GM18511 (cell line): ENCODE results near the gene MRPL4.

Experiments used
- ATAC-seq: cut with Tn5 transposase; IDR thresholded peaks from one replicate; pipeline ENCODE4 v1.9.1; 2021; ENCODE audit warnings: mild to moderate bottlenecking, moderate library complexity; ENCODE audit not compliant: unreplicated experiment

MRPL4 gene

DNA sequence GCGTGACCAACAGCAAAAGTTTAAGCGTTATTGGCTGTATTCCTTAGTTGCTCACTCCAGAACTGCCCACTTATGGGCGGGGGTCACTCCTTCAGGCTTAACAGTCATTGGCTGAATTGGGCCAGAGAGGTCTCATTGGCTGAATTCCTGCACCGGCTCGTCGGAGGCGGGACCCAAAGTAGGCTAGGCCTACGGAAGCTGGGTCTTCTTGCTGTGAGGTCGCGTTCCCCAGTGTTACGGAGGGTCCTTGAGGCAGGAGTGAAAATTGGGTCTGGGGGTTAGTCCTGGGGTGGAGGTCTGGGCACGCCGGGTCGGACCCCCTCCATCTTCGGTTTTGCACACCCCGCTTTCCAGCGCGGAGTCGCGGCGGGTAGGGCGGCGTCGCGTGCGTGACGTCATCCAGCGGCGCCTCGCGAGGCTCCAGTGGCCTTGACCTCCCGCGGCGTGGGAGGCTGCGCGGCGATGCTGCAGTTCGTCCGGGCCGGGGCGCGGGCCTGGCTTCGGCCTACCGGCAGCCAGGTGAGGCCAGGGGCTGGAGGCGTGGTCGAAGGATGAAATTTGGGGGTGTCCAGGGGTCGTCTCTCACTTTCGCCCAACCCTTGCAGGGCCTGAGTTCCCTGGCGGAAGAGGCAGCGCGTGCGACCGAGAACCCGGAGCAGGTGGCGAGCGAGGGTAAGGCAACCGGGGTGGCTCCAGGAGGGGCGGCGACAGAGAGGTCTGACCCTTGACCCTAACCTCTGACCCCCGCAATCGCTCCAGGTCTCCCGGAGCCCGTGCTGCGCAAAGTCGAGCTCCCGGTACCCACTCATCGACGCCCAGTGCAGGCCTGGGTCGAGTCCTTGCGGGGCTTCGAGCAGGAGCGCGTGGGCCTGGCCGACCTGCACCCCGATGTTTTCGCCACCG, at the start of gene MRPL4:
MRPL4 (plus strand) TSS at position 423 of the 903 bp plus-strand sequence; CDS start at position 463, 40 bp downstream.
- peak; percentile 93 for ATAC-seq

DNA sequence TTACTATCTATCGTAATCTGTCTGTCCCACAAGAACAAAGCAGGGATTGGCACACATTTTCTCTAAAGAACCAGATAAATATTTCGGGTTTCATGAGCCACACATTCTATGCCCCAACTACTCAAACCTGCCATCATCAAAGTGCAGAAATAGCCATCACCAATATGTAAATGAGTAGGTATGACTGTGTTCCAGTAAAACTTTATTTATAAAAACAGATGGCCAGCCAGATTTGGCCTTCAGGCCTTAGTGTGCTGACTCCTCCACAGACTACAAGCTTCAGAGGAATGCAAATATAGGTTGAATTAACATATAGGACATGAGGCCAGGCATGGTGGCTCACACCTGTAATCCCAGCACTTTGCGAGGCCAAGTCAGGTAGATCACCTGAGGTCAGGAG, 48.3 kb upstream of the MRPL4 start:
- no peak for ATAC-seq

- no peak for ATAC-seq
Measured at GRCh38 chr19:10205636-10206035, 46.4 kb upstream of the MRPL4 start.

GRCh38 chr19:10206226-10206885, 45.7 kb upstream of the MRPL4 start:
- no peak for ATAC-seq

- no peak for ATAC-seq
Measured at GRCh38 chr19:10207026-10207425, 45.0 kb upstream of the MRPL4 start.

GRCh38 chr19:10209315-10209714, 42.7 kb upstream of the MRPL4 start:
- ATAC-seq, result no peak

DNA sequence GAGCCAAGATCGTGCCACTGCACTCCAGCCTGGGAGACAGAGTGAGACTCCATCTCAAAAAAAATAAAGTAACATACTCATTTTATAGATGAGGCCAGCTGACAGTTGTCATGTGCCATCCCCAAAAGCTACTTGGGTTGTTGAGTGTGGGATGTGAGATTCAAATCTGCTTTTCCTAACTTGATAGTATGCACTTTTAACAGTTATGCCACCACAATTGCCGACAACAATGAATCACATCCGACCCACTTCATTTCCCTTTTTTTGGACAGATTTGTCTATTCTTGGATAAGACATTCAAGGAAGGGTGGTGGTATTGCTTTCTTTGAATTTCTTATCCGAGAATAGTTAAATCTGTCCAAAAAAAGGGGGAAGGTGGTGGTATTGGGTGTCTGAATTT, 41.0 kb upstream of the MRPL4 start:
- ATAC-seq, result no peak

- no peak for ATAC-seq
Measured at GRCh38 chr19:10211691-10212090, 40.3 kb upstream of the MRPL4 start.

DNA sequence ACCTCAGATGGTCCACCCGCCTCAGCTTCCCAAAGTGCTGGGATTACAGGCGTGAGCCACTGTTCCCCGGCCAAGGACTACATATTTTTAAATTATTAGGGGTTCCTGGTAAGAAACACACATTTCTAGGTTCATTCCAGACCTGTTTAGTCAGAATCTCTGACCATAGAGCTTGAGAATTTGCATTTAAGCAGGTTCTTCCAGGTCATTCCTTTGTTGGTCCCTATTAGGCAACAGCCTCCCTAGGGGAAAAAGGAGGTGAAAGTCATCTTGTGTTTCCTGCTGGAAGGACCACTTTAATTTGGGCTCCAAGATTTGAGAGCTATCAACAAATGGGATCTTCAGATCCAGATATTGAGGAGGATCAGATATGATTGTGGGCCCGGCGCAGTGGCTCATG, 37.2 kb upstream of the MRPL4 start:
- ATAC-seq, result no peak

- ATAC-seq, result no peak
Measured at GRCh38 chr19:10217085-10217484, 34.9 kb upstream of the MRPL4 start.

DNA sequence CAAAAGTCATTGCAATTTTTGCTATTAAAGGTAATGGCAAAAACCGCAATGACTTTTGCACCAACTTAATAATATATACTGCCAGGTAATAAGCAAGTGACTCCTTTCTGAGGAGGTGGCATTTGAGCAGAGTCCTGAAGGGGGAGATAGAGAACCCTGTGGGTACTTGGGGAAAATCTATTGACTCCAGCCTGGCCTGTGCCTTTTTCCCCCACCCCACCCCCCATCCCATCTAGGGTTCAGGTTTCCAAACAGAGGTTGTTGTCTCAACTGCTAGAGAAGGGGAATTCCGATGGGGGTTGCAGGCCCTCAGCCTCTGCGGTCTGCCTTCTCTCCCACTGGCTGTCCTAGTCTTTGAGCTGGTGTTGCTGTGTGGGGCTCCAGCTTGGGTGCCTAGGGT, 32.3 kb upstream of the MRPL4 start:
- peak; percentile 65 for ATAC-seq

DNA sequence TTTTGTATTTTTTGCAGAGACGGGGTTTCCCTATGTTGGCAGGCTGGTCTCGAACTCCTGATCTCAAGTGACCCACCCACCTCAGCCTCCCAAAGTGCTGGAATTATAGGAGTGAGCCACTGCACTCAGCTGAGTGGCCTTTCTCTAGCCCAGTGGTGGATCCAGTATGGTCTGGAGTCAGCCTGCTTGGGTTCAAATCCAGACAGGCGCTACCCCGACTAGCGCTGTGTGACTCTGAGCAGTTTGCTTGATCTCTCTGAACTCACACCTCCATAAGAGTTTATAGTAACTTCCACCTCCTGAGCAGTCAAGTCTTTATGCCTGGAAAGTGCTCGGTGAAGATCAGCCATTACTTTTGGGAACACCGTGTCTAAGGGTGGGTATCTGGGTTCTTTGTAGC, 31.3 kb upstream of the MRPL4 start:
- ATAC-seq, result no peak

DNA sequence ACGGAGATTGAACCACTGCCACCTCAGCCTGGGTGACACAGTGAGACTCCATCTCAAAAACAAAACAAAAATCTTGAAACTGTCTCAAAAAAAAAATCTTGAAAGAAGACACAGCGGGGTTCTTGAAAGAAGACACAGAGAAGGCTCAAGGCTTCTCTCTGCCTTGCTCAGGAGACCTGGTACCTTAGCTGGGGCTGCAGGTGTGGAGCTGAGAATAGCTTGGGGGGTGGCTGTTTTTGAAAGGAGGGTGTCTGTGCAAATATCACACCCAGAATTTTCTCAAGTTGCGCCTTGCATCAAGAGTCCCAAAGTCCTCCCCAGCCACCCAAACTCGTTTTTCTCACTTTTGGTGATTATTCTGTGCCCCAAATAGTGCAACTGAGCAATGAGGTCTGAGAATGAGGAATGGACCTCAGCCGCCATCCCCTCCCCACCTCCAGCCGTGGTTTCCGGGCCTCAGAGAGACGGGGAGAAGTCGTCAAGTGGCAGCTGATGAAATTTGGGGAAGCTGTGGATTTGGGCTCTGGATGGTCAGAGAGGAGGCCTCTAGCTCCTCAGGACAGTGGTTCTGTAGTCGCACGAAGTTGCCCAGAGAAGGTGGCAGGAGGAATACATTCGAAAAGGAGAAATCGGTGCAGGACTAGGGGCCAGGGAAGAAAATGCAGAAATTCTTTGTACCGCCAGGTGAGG, 29.7 kb upstream of the MRPL4 start:
- no peak for ATAC-seq

- ATAC-seq, result no peak
Measured at GRCh38 chr19:10223488-10224213, 28.4 kb upstream of the MRPL4 start.

DNA sequence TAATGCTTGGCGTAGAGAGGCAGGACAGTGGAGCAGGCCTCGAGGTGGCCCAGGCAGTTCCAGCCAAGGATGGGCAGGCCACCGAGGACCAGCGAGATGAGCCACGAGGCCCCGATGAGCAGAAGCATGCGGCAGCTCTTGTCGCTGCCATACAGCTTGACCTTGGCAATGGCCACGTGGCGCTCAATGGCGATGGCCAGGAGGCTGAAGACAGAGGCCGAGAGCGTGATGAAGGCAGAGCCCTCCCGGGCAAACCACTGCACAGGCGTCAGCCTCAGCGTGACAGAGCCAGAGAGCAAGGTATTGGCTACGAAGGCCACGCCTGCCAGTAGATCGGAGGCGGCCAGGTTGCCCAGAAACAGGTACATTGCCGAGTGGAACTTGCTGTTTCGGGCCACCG, 27.7 kb upstream of the MRPL4 start:
- ATAC-seq, result no peak

- ATAC-seq, result no peak
Measured at GRCh38 chr19:10226021-10226375, 26.0 kb upstream of the MRPL4 start.

DNA sequence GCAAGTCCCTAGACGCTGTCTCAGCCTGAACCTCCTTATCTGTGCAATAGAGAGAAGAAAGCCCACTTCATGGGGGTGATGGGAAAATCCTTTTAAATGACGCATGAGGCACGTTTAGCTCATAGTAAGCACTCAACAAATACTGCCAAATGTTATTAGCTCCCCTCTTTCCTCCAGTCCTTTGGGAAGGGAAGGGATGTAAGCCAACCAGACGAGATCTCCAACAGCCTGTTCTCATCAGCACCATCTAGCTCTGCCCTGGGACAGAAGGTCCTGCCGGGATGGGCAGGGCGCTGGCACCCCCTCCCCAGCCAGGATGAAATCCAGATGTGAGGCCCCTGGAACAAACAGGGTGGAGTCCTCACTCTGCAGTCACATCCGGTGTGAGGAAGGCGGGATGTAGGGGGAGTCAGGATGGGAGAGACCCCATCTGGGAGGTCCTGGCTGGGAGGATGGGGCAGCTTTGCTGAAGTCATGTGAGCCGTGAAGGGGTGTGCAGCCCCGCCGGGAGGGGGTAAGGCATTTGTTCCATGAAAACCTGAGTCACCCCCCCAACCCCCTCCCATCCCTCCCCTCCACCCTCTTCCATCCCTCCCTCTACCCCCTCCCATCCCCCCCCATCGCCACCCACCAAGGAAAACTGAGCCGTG, 25.5 kb upstream of the MRPL4 start:
- ATAC-seq, result no peak

GRCh38 chr19:10227026-10227971, 24.7 kb upstream of the MRPL4 start:
- no peak for ATAC-seq

GRCh38 chr19:10228393-10228792, 23.6 kb upstream of the MRPL4 start:
- no peak for ATAC-seq
